Fibroblast of skin of scalp (primary cell): ENCODE data around the gene ALB. TPM values are rescaled to one million over a fixed set of nuclear protein-coding genes. Genes with fewer than 3 reads are reported as not detected.
"Not testable (repeated sequence)": the region's sequence is repeated elsewhere in the genome, so short reads cannot be mapped to it uniquely, and the experiment has no call there.

Source experiments
- DNase-seq: peaks from one replicate; pipeline ENCODE4 v3.0.0-alpha.2; 2013
- polyA plus RNA-seq, 2 experiments: library from polyadenylated mRNA; unstranded; fragments of 120-200 nt; gene quantifications; one replicate each; pipeline ENCODE4 v1.2.1, GENCODE V29; 2013; ENCODE audit not compliant: insufficient read length in 2 of 2

Gene ALB
- polyA plus RNA-seq (2013, experiment 1 of 2; ENCODE audit: insufficient read length): 0.23 TPM
- 35.6 TPM for polyA plus RNA-seq (2013, experiment 2 of 2; ENCODE audit: insufficient read length)

- no peak for DNase-seq
Measured at GRCh38 chr4:73404042-73404441, at the start of gene ALB. Gene ALB (plus strand): TSS chr4:73404287. CDS start chr4:73404328, 41 bp downstream.

- not testable (repeated sequence) for DNase-seq
Measured at GRCh38 chr4:73357174-73357573, 46.9 kb upstream of the ALB start.

- not testable (repeated sequence) for DNase-seq
Measured at GRCh38 chr4:73369506-73370199, 34.4 kb upstream of the ALB start.

GRCh38 chr4:73375328-73375741, 28.8 kb upstream of the ALB start:
- DNase-seq: no peak

- no peak for DNase-seq
Measured at GRCh38 chr4:73376251-73376650, 27.8 kb upstream of the ALB start.

- no peak for DNase-seq
Measured at GRCh38 chr4:73376976-73377375, 27.1 kb upstream of the ALB start.

GRCh38 chr4:73378887-73379286, 25.2 kb upstream of the ALB start:
- DNase-seq: no peak

GRCh38 chr4:73379946-73380345, 24.1 kb upstream of the ALB start:
- no peak for DNase-seq

GRCh38 chr4:73381214-73381613, 22.9 kb upstream of the ALB start:
- no peak for DNase-seq

- no peak for DNase-seq
Measured at GRCh38 chr4:73383452-73383851, 20.6 kb upstream of the ALB start.

GRCh38 chr4:73387552-73387951, 16.5 kb upstream of the ALB start:
- no peak for DNase-seq

GRCh38 chr4:73388887-73389286, 15.2 kb upstream of the ALB start:
- no peak for DNase-seq

GRCh38 chr4:73389663-73390062, 14.4 kb upstream of the ALB start:
- DNase-seq: not testable (repeated sequence)

GRCh38 chr4:73391774-73392173, 12.3 kb upstream of the ALB start:
- DNase-seq: no peak

GRCh38 chr4:73392936-73393335, 11.2 kb upstream of the ALB start:
- DNase-seq: no peak

- no peak for DNase-seq
Measured at GRCh38 chr4:73396304-73396703, 7.8 kb upstream of the ALB start.

- no peak for DNase-seq
Measured at GRCh38 chr4:73396993-73397972, 6.8 kb upstream of the ALB start.

GRCh38 chr4:73401412-73401811, 2.7 kb upstream of the ALB start:
- no peak for DNase-seq

- DNase-seq: no peak
Measured at GRCh38 chr4:73404457-73404856, 370 bp downstream of the ALB start.

- no peak for DNase-seq
Measured at GRCh38 chr4:73405138-73405537, 1.1 kb downstream of the ALB start.

- no peak for DNase-seq
Measured at GRCh38 chr4:73406548-73406875, 2.4 kb downstream of the ALB start.

GRCh38 chr4:73407227-73407673, 3.2 kb downstream of the ALB start:
- no peak for DNase-seq

GRCh38 chr4:73408181-73408867, 4.2 kb downstream of the ALB start:
- DNase-seq: no peak
